K562 (cell line): ENCODE measurements around the gene IRX3. TPM values are rescaled to one million over a fixed set of nuclear protein-coding genes. Genes with fewer than 3 reads are reported as not detected.

ENCODE experiments used
- ATAC-seq: fragments of 200-7000 bp; cut with Tn5 transposase; 3 replicates; pipeline ENCODE4 v1.9.1; 2020; ENCODE audit warnings: moderate library complexity
- BruUV-seq: library from RNA; stranded (reverse); fragments of 400-500 nt; replicated peaks from 2 replicates; lab custom pipeline; 2021; lab: Mats Ljungman, UMichigan
- CTCF ChIA-PET: fragments of 300-600 bp; formaldehyde crosslinking; extraction: SDS; loops from one replicate; lab custom pipeline; 2021; ENCODE audit warnings: low intra/inter-chr PET ratio; lab: Yijun Ruan, JAX
- POLR2A ChIA-PET: fragments of 300-600, 350-650 bp; sonication (Branson Sonifier 250); formaldehyde crosslinking; extraction: SDS; loops from one replicate; lab custom pipeline; 2021; ENCODE audit warnings: antibody characterized with exemption, inconsistent platforms; lab: Yijun Ruan, JAX
- DNase-seq, 4 experiments: peaks; one replicate each; pipeline versions ENCODE4 v3.0.0 to v3.0.0-alpha.2; 2011 to 2018; ENCODE audit warnings: low spot score in 3 of 4, mixed read lengths in 3 of 4; ENCODE audit errors: extremely low read depth in 1 of 4
- FAIRE-seq: peaks from 2 replicates; lab custom pipeline; 2011; peaks lifted over from hg19 to GRCh38; lab: Jason Lieb, UNC
- H2AFZ ChIP-seq: 2 replicates; pipeline ENCODE4 v1.6.0; 2011; ENCODE audit warnings: low read depth, low read length, control low read depth, inconsistent platforms
- H3K27ac ChIP-seq: fragments of 200-600 bp; 3 replicates; pipeline ENCODE4 v1.8.0; 2011; ENCODE audit warnings: low read depth, mild to moderate bottlenecking, control low read depth, inconsistent platforms, low read length, moderate library complexity, mixed read lengths; ENCODE audit errors: extremely low read depth
- H3K27me3 ChIP-seq, 2 experiments: fragments of 300-600 bp in 1 of 2; 2 replicates in 1 of 2; 3 replicates in 1 of 2; pipeline versions ENCODE4 v1.6.0 to v1.8.0; 2011; ENCODE audit warnings: inconsistent platforms in 2 of 2, low read length in 2 of 2, mild to moderate bottlenecking in 1 of 2, mixed read lengths in 1 of 2, moderate library complexity in 1 of 2; ENCODE audit not compliant: control insufficient read depth in 2 of 2, insufficient read depth in 2 of 2
- H3K36me3 ChIP-seq: fragments of 300-600 bp; 3 replicates; pipeline ENCODE4 v1.8.0; 2011; ENCODE audit warnings: mild to moderate bottlenecking, low read length, inconsistent platforms; ENCODE audit not compliant: control insufficient read depth, insufficient read depth
- H3K4me1 ChIP-seq, 2 experiments: fragments of 200-600 bp in 1 of 2; replicated peaks in 1 of 2; 2 replicates in 1 of 2; 3 replicates in 1 of 2; pipeline versions ENCODE4 v1.5.1 to v1.8.0; 2011; ENCODE audit warnings: inconsistent platforms in 2 of 2, low read length in 2 of 2, mild to moderate bottlenecking in 1 of 2, mixed read lengths in 1 of 2, moderate library complexity in 1 of 2; ENCODE audit not compliant: control insufficient read depth in 2 of 2, insufficient read depth in 2 of 2
- H3K4me2 ChIP-seq: 2 replicates; pipeline ENCODE4 v1.6.1; 2011; ENCODE audit warnings: low read length, control low read depth, inconsistent platforms, mixed read lengths; ENCODE audit not compliant: insufficient read depth
- H3K4me3 ChIP-seq: fragments of 200-600 bp; sonication (generic), shearing (Covaris generic); 2 replicates; pipeline ENCODE4 v1.5.1; 2016; ENCODE audit warnings: control low read depth, inconsistent platforms
- H3K79me2 ChIP-seq: fragments of 200-600 bp; 3 replicates; pipeline ENCODE4 v1.8.0; 2011; ENCODE audit warnings: low read length, inconsistent platforms; ENCODE audit not compliant: control insufficient read depth, insufficient read depth
- H3K9ac ChIP-seq, 2 experiments: 2 replicates each; pipeline versions ENCODE4 v1.6.0 to v1.6.1; 2011; ENCODE audit warnings: low read depth in 2 of 2, low read length in 2 of 2, control low read depth in 1 of 2, inconsistent platforms in 1 of 2, mild to moderate bottlenecking in 1 of 2, mixed read lengths in 1 of 2; ENCODE audit not compliant: insufficient read depth in 1 of 2
- H3K9me1 ChIP-seq: one replicate; pipeline ENCODE4 v1.6.0; 2011; ENCODE audit warnings: inconsistent platforms, mild to moderate bottlenecking, low read length, moderate library complexity; ENCODE audit not compliant: control insufficient read depth, insufficient read depth
- H3K9me3 ChIP-seq: replicated peaks from 2 replicates; pipeline ENCODE4 v1.5.1; 2011; ENCODE audit warnings: low read depth, low read length, inconsistent platforms; ENCODE audit not compliant: control insufficient read depth, insufficient read depth
- H4K20me1 ChIP-seq: replicated peaks from 2 replicates; pipeline ENCODE4 v1.6.1; 2011; ENCODE audit warnings: low read length, inconsistent platforms, mixed read lengths; ENCODE audit not compliant: control insufficient read depth, insufficient read depth
- RERE ChIP-seq: sonication (generic); formaldehyde crosslinking; IDR thresholded peaks from 2 replicates; pipeline ENCODE4 v1.8.0; 2023; ENCODE audit warnings: missing genetic modification reagents, mild to moderate bottlenecking, borderline replicate concordance
- USF2 ChIP-seq: sonication (generic); formaldehyde crosslinking; IDR thresholded peaks from 2 replicates; pipeline ENCODE4 v1.5.0; 2020; ENCODE audit warnings: missing genetic modification reagents
- WGBS: fragments of 100-300 bp; shearing (Covaris generic); methylation state at CpG from one replicate; pipeline ENCODE4 v1.1.6; 2016; ENCODE audit warnings: low coverage, mixed read lengths; ENCODE audit not compliant: insufficient coverage; ENCODE audit errors: missing lambda C conversion rate; 5-methylcytosine and 5-hydroxymethylcytosine counted together
- in situ Hi-C: fragments of 300-500 bp; cut with MboI; formaldehyde crosslinking; loops from 4 replicates; pipeline ENCODE4 v1.15.0; 2018; ENCODE audit warnings: inconsistent platforms, mixed read lengths
- intact Hi-C: fragments of 100-400 bp; cut with micrococcal nuclease; formaldehyde crosslinking; loops from 2 replicates; pipeline ENCODE4 v1.14.2; 2022
- polyA plus RNA-seq, 8 experiments: library from polyadenylated mRNA; depleted of rRNA in 4 of 8; stranded (reverse) in 5 of 8; unstranded in 3 of 8; fragments of >200 nt; fragmentation: Nextera tagmentation in 2 of 8; fragmentation: Illumina TruSeq in 1 of 8; extraction: Ambion mirVana in 2 of 8; extraction: Trizol in 1 of 8; gene quantifications; 2 replicates each; pipeline versions ENCODE4 v1.2.1 to v1.2.3, GENCODE V29; 2011 to 2014; ENCODE audit warnings: inconsistent platforms in 1 of 8, missing spikeins in 1 of 8
- total RNA-seq, 7 experiments: library from RNA; depleted of rRNA in 6 of 7; stranded (reverse); fragments of >200 nt in 6 of 7; fragmentation: Illumina TruSeq in 2 of 7; extraction: Trizol in 2 of 7; gene quantifications; 2 replicates each; pipeline versions ENCODE4 v1.2.1 to v1.2.3, GENCODE V29; 2011 to 2021; ENCODE audit warnings: low replicate concordance in 1 of 7

Gene IRX3
- total and polyA plus RNA-seq, 9 of the 15 experiments (the other 6 are each of a cell fraction or from before 2014, with no cell fraction given), result not detected

- intact Hi-C loops, result no loop called here
- no peaks in the 10 kb centered on the region for H3K79me2 ChIP-seq
- peaks cover 0 to 7% of the 10 kb centered on the region in 2 experiments; a peak in 1 of 5 replicates for H3K27me3 ChIP-seq
- TF ChIP-seq USF2 (CRISPR knock-in tag) (peak; percentile 8; the same call in 1 of the 2 replicates), RERE (no peak)
- in situ Hi-C loops, result no loop called here
- WGBS, result 0% methylated on average over 6 of the region's 6 CpGs
- ChIA-PET CTCF (no interaction called here), POLR2A (interaction anchor here (0.8 kb wide), 1 partner anchor 11 kb away, joined by 3 read pairs; no protein-coding TSS in a partner anchor)
- H3K4me3 ChIP-seq, result no peak overlapping the region
- H3K4me2 ChIP-seq, result no peak overlapping the region
- H3K4me1 ChIP-seq, result no peaks in the 10 kb centered on the region
- H3K9ac ChIP-seq, result no peak overlapping the region
- no peaks in the 10 kb centered on the region for H3K9me3 ChIP-seq
- no peak overlapping the region for H2AFZ ChIP-seq
- no TSS peak for BruUV-seq
- H3K27ac ChIP-seq, result no peak overlapping the region
- no peaks in the 10 kb centered on the region for H3K9me1 ChIP-seq
- ATAC-seq, result no peak
- H4K20me1 ChIP-seq, result no peaks in the 10 kb centered on the region
- DNase-seq, result no peak
- no peak for FAIRE-seq
- H3K36me3 ChIP-seq, result no peaks in the 10 kb centered on the region
Observed at GRCh38 chr16:54241525-54241924, 45.1 kb downstream of the IRX3 start.
